HepG2 (cell line): ENCODE data around the gene RHBG. TPM values are rescaled to one million over a fixed set of nuclear protein-coding genes. Genes with fewer than 3 reads are reported as not detected.
A peak's percentile ranks its signal among the peaks of the same experiment; 100 is the strongest.

ENCODE experiments used
- ADNP ChIP-seq: sonication (generic); formaldehyde crosslinking; IDR thresholded peaks from 2 replicates; pipeline ENCODE4 v1.4.0; 2020; ENCODE audit warnings: missing genetic modification reagents
- AHR ChIP-seq: IDR thresholded peaks from 2 replicates; pipeline ENCODE4 v1.6.1; 2018; ENCODE audit warnings: missing genetic modification reagents, missing compliant biosample characterization
- BCLAF1 ChIP-seq: fragments of 450-650 bp; IDR thresholded peaks from 2 replicates; pipeline ENCODE4 v1.6.1; 2017; ENCODE audit warnings: mild to moderate bottlenecking
- CENPX ChIP-seq: sonication (generic); formaldehyde crosslinking; IDR thresholded peaks from 2 replicates; pipeline ENCODE4 v1.9.0; 2021; ENCODE audit warnings: mild to moderate bottlenecking, missing genetic modification reagents, moderate library complexity
- DMAP1 ChIP-seq: IDR thresholded peaks from 2 replicates; pipeline ENCODE4 v1.6.1; 2016
- GABPB1 ChIP-seq: IDR thresholded peaks from 2 replicates; pipeline ENCODE4 v1.6.1; 2016; ENCODE audit warnings: mild to moderate bottlenecking, missing genetic modification reagents, moderate library complexity, missing compliant biosample characterization
- HBP1 ChIP-seq: IDR thresholded peaks from 2 replicates; pipeline ENCODE4 v1.6.1; 2016; ENCODE audit warnings: low read depth, control low read depth
- HDAC2 ChIP-seq: sonication (generic); formaldehyde crosslinking; IDR thresholded peaks from 2 replicates; pipeline ENCODE4 v1.4.0; 2020; ENCODE audit warnings: missing genetic modification reagents
- KLF15 ChIP-seq: sonication (generic); formaldehyde crosslinking; IDR thresholded peaks from 2 replicates; pipeline ENCODE4 v1.8.1; 2023; ENCODE audit warnings: borderline replicate concordance, mild to moderate bottlenecking, inconsistent platforms, missing genetic modification reagents, mixed read lengths
- MED13 ChIP-seq: sonication (generic); formaldehyde crosslinking; IDR thresholded peaks from 2 replicates; pipeline ENCODE4 v1.5.0; 2020; ENCODE audit warnings: missing genetic modification reagents
- MYC ChIP-seq: sonication (generic); formaldehyde crosslinking; IDR thresholded peaks from 2 replicates; pipeline ENCODE4 v1.9.0; 2021; ENCODE audit warnings: missing genetic modification reagents, borderline replicate concordance
- SPEN ChIP-seq: sonication (generic); formaldehyde crosslinking; IDR thresholded peaks from 2 replicates; pipeline ENCODE4 v1.5.1; 2020; ENCODE audit warnings: low read depth, mild to moderate bottlenecking, missing genetic modification reagents
- ZBTB20 ChIP-seq: sonication (generic); formaldehyde crosslinking; IDR thresholded peaks from 2 replicates; pipeline ENCODE4 v1.8.1; 2023; ENCODE audit warnings: missing genetic modification reagents, low read depth, mild to moderate bottlenecking, borderline replicate concordance
- ZFP1 ChIP-seq: IDR thresholded peaks from 2 replicates; pipeline ENCODE4 v1.6.1; 2016
- ZMAT3 ChIP-seq: sonication (generic); formaldehyde crosslinking; conservative IDR thresholded peaks from 2 replicates; pipeline ENCODE4 v1.7.0; 2021; ENCODE audit warnings: missing genetic modification reagents
- ZNF180 ChIP-seq: sonication (generic); formaldehyde crosslinking; IDR thresholded peaks from 2 replicates; pipeline ENCODE4 v1.4.0; 2020; ENCODE audit warnings: low read depth, missing genetic modification reagents, borderline replicate concordance
- ZNF263 ChIP-seq: sonication (generic); formaldehyde crosslinking; IDR thresholded peaks from 2 replicates; pipeline ENCODE4 v1.4.0; 2020; ENCODE audit warnings: missing genetic modification reagents
- ZNF264 ChIP-seq: sonication (generic); formaldehyde crosslinking; IDR thresholded peaks from 2 replicates; pipeline ENCODE4 v1.4.0; 2020; ENCODE audit warnings: missing genetic modification reagents
- ZNF513 ChIP-seq: sonication (generic); formaldehyde crosslinking; conservative IDR thresholded peaks from 2 replicates; pipeline ENCODE4 v1.5.0; 2020; ENCODE audit warnings: missing genetic modification reagents
- ZNF543 ChIP-seq: sonication (generic); formaldehyde crosslinking; IDR thresholded peaks from 2 replicates; pipeline ENCODE4 v1.4.0; 2020; ENCODE audit warnings: mild to moderate bottlenecking, missing genetic modification reagents
- ZNF550 ChIP-seq: sonication (generic); formaldehyde crosslinking; IDR thresholded peaks from 2 replicates; pipeline ENCODE4 v1.4.0; 2020; ENCODE audit warnings: mild to moderate bottlenecking, missing genetic modification reagents, borderline replicate concordance
- ZNF570 ChIP-seq: sonication (generic); formaldehyde crosslinking; IDR thresholded peaks from 2 replicates; pipeline ENCODE4 v1.4.0; 2020; ENCODE audit warnings: mild to moderate bottlenecking, missing genetic modification reagents, borderline replicate concordance
- ZNF703 ChIP-seq: sonication (generic); formaldehyde crosslinking; IDR thresholded peaks from 2 replicates; pipeline ENCODE4 v1.5.1; 2020; ENCODE audit warnings: missing genetic modification reagents, mild to moderate bottlenecking, moderate library complexity, borderline replicate concordance
- ZNF713 ChIP-seq: sonication (generic); formaldehyde crosslinking; IDR thresholded peaks from 2 replicates; pipeline ENCODE4 v1.4.0; 2020; ENCODE audit warnings: mild to moderate bottlenecking, missing genetic modification reagents
- ZSCAN30 ChIP-seq: sonication (generic); formaldehyde crosslinking; IDR thresholded peaks from 2 replicates; pipeline ENCODE4 v1.5.0; 2020; ENCODE audit warnings: mild to moderate bottlenecking, missing genetic modification reagents
- polyA plus RNA-seq, 8 experiments: library from polyadenylated mRNA; depleted of rRNA in 3 of 8; stranded (reverse) in 7 of 8; unstranded in 1 of 8; fragments of >200 nt; fragmentation: Illumina TruSeq in 4 of 8; extraction: Trizol in 4 of 8; gene quantifications; 2 replicates each; pipeline versions ENCODE4 v1.2.1 to v1.2.3, GENCODE V29; 2011 to 2016; ENCODE audit warnings: low read depth in 4 of 8, missing spikeins in 1 of 8, mixed read lengths in 1 of 8; ENCODE audit not compliant: insufficient read depth in 1 of 8
- total RNA-seq, 5 experiments: library from RNA; depleted of rRNA; stranded (reverse); fragments of >200 nt; fragmentation: Illumina TruSeq; extraction: Trizol; gene quantifications; 2 replicates each; pipeline ENCODE4 v1.2.3, GENCODE V29; 2016; ENCODE audit warnings: low read depth in 1 of 5

The RHBG gene
- total and polyA plus RNA-seq, 2 of the 13 experiments (the other 11 are each of a cell fraction or from before 2014, with no cell fraction given), result 61.8 to 73.5 TPM

GRCh38 chr1:156371553-156372264, 2.7 kb downstream of the RHBG start (continued):
- TF ChIP-seq ZNF550 (CRISPR knock-in tag) (no peak), ZNF513 (no peak), SPEN (CRISPR knock-in tag) (peak; percentile 65; the same call in 1 of the 2 replicates), HDAC2 (CRISPR knock-in tag) (peak; percentile 95), KLF15 (no peak), ZNF570 (CRISPR knock-in tag) (no peak), ZBTB20 (peak; percentile 50), ZNF264 (0 out of 2 replicates have a peak, but pooled peaks have one; percentile 60), CENPX (no peak), ZNF703 (peak; percentile 96), ADNP (no peak), BCLAF1 (no peak), MYC (CRISPR knock-in tag) (peak; percentile 65; the same call in 1 of the 2 replicates), ZNF543 (no peak), MED13 (CRISPR knock-in tag) (peak; percentile 89), DMAP1 (CRISPR knock-in tag) (peak; percentile 77; the same call in 1 of the 2 replicates), ZFP1 (no peak; the same call in 1 of the 2 replicates), ZNF713 (no peak), AHR (CRISPR knock-in tag) (peak; percentile 71; the same call in 1 of the 2 replicates), ZSCAN30 (CRISPR knock-in tag) (no peak), GABPB1 (peak; percentile 61), HBP1 (CRISPR knock-in tag) (peak; percentile 81; the same call in 1 of the 2 replicates), ZMAT3 (CRISPR knock-in tag) (no peak), ZNF263 (no peak), ZNF180 (no peak)
